GM23248 (cell line): Measurements from ENCODE around the gene COL12A1. TPM values are rescaled to one million over a fixed set of nuclear protein-coding genes. Genes with fewer than 3 reads are reported as not detected.
A peak's percentile ranks its signal among the peaks of the same experiment; 100 is the strongest.

Experiments used
- DNase-seq: peaks from one replicate; pipeline ENCODE4 v3.0.0-alpha.2; 2015
- H2AFZ ChIP-seq: fragments of 200-600 bp; sonication (generic); 2 replicates; pipeline ENCODE4 v1.6.1; 2016; ENCODE audit warnings: antibody characterized with exemption
- H3F3A ChIP-seq: fragments of 200-600 bp; sonication (generic); 2 replicates; pipeline ENCODE4 v1.6.1; 2016; ENCODE audit warnings: mild to moderate bottlenecking, antibody characterized with exemption, mixed run types; ENCODE audit not compliant: insufficient read depth
- H3K27ac ChIP-seq: fragments of 200-600 bp; sonication (generic); 2 replicates; pipeline ENCODE4 v1.5.1; 2016; ENCODE audit warnings: mild to moderate bottlenecking
- H3K27me3 ChIP-seq: fragments of 200-600 bp; sonication (generic); replicated peaks from 2 replicates; pipeline ENCODE4 v1.6.1; 2016; ENCODE audit warnings: mild to moderate bottlenecking; ENCODE audit not compliant: insufficient read depth
- H3K36me3 ChIP-seq: fragments of 200-600 bp; sonication (generic); 2 replicates; pipeline ENCODE4 v1.6.1; 2016; ENCODE audit warnings: low read depth, mild to moderate bottlenecking
- H3K4me1 ChIP-seq: fragments of 200-600 bp; sonication (generic); 2 replicates; pipeline ENCODE4 v1.6.1; 2016; ENCODE audit warnings: mild to moderate bottlenecking; ENCODE audit not compliant: insufficient read depth
- H3K4me2 ChIP-seq: fragments of 200-600 bp; sonication (generic); one replicate; pipeline ENCODE4 v1.6.1; 2016; ENCODE audit warnings: mild to moderate bottlenecking; ENCODE audit not compliant: unreplicated experiment
- H3K4me3 ChIP-seq: fragments of 200-600 bp; sonication (generic); 2 replicates; pipeline ENCODE4 v1.5.1; 2016; ENCODE audit warnings: mild to moderate bottlenecking
- H3K79me2 ChIP-seq: fragments of 200-600 bp; sonication (generic); 2 replicates; pipeline ENCODE4 v1.6.1; 2016; ENCODE audit warnings: mild to moderate bottlenecking; ENCODE audit not compliant: insufficient read depth
- H3K9ac ChIP-seq: fragments of 200-600 bp; sonication (generic); 2 replicates; pipeline ENCODE4 v1.6.1; 2016; ENCODE audit warnings: mild to moderate bottlenecking
- H3K9me2 ChIP-seq: fragments of 200-600 bp; sonication (generic); 2 replicates; pipeline ENCODE4 v1.6.1; 2016; ENCODE audit warnings: mixed run types, mild to moderate bottlenecking, moderate library complexity; ENCODE audit not compliant: insufficient read depth
- H3K9me3 ChIP-seq: fragments of 200-600 bp; sonication (generic); one replicate; pipeline ENCODE4 v1.6.1; 2017; ENCODE audit warnings: low read depth
- H4K20me1 ChIP-seq: fragments of 200-600 bp; sonication (generic); 2 replicates; pipeline ENCODE4 v1.6.0; 2016; ENCODE audit not compliant: insufficient read depth
- EZH2 ChIP-seq: fragments of 200-600 bp; sonication (generic); IDR thresholded peaks from 2 replicates; pipeline ENCODE4 v1.6.1; 2018; ENCODE audit warnings: antibody characterized with exemption, mild to moderate bottlenecking; ENCODE audit not compliant: insufficient read depth, poor library complexity, severe bottlenecking
- EZH2phosphoT487 ChIP-seq: fragments of 200-600 bp; sonication (generic); IDR thresholded peaks from 2 replicates; pipeline ENCODE4 v1.6.1; 2018; ENCODE audit warnings: antibody characterized with exemption, moderate library complexity, mild to moderate bottlenecking, low read depth; ENCODE audit not compliant: insufficient read depth
- WGBS, 2 experiments: methylation state at CpG; one replicate each; pipeline ENCODE4 v1.1.6; 2015 to 2017; ENCODE audit warnings: low lambda C conversion rate in 2 of 2, low coverage in 1 of 2; ENCODE audit errors: missing lambda C conversion rate in 2 of 2; 5-methylcytosine and 5-hydroxymethylcytosine counted together
- in situ Hi-C: fragments of 300-500 bp; cut with MboI; formaldehyde crosslinking; loops from 2 replicates; pipeline ENCODE4 v1.15.0; 2020
- polyA plus RNA-seq: library from polyadenylated mRNA; unstranded; fragments of >200 nt; fragmentation: Nextera tagmentation; extraction: Ambion mirVana; gene quantifications from 2 replicates; pipeline ENCODE4 v1.2.1, GENCODE V29; 2016
- total RNA-seq: library from RNA; depleted of rRNA; stranded (reverse); fragments of >200 nt; shearing (Covaris generic); gene quantifications from 2 replicates; pipeline ENCODE4 v1.2.3, GENCODE V29; 2014

Gene COL12A1
- total and polyA plus RNA-seq, 2 experiments from 2014 or later: 253 to 1,033 TPM

DNA sequence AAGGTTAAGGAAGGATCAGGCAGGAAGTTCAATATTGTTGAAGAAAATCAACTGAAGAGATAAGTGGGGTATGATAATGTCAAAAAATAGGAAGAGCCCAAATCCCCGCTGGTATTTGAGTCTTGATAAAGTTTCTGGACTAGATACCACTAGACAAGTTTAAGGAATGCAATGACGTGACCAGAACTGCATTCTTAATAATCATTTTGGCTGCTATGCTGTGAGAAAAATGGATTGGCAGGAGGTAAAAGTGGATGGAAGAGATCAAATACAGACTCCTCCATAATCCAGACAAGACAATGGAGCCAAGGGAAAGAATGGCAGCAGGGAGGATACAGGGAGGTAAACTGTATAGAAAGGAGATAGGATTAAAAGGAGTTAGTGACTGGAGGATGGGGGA is 128.2 kb downstream of the COL12A1 start:
- DNase-seq: no peak
- no peaks in the 10 kb centered on the region for H4K20me1 ChIP-seq
- H3K4me3 ChIP-seq: no peak overlapping the region
- in situ Hi-C loops: no loop called here
- H2AFZ ChIP-seq: no peak overlapping the region
- H3K9ac ChIP-seq: no peak overlapping the region
- H3K4me1 ChIP-seq: peaks cover 13% of the 10 kb centered on the region
- no peak overlapping the region for H3K4me2 ChIP-seq
- H3K79me2 ChIP-seq: no peaks in the 10 kb centered on the region
- no peak overlapping the region for H3K27ac ChIP-seq
- H3K9me3 ChIP-seq: no peaks in the 10 kb centered on the region
- TF ChIP-seq EZH2phosphoT487 (no peak), EZH2 (no peak)
- 42 to 53% methylated on average over 2 of the region's 2 CpGs for WGBS, 2 experiments
- peaks cover 36% of the 10 kb centered on the region for H3K36me3 ChIP-seq
- H3K9me2 ChIP-seq: no peaks in the 10 kb centered on the region
- no peaks in the 10 kb centered on the region for H3K27me3 ChIP-seq
- peaks cover 87% of the 10 kb centered on the region for H3F3A ChIP-seq

- no peak overlapping the region for H3K9ac ChIP-seq
- no peaks in the 10 kb centered on the region for H3K27me3 ChIP-seq
- H3K79me2 ChIP-seq: no peaks in the 10 kb centered on the region
- no peaks in the 10 kb centered on the region for H3K9me3 ChIP-seq
- no peak for DNase-seq
- in situ Hi-C loops: no loop called here
- peaks cover 85% of the 10 kb centered on the region for H3F3A ChIP-seq
- H4K20me1 ChIP-seq: no peaks in the 10 kb centered on the region
- no peaks in the 10 kb centered on the region for H3K4me1 ChIP-seq
- H3K36me3 ChIP-seq: peaks cover 19% of the 10 kb centered on the region; the same call in 1 of the 2 replicates
- no peak overlapping the region for H2AFZ ChIP-seq
- 99% methylated on average over 5 of the region's 5 CpGs for WGBS, 2 experiments
- H3K27ac ChIP-seq: no peak overlapping the region
- no peak overlapping the region for H3K4me3 ChIP-seq
- no peak for TF ChIP-seq EZH2phosphoT487
- no peak for TF ChIP-seq EZH2
- H3K9me2 ChIP-seq: no peaks in the 10 kb centered on the region
- no peak overlapping the region for H3K4me2 ChIP-seq
Observed at GRCh38 chr6:75076009-75076408, 129.8 kb downstream of the COL12A1 start.

GRCh38 chr6:75070244-75070643 is 135.6 kb downstream of the COL12A1 start:
- no peak overlapping the region for H2AFZ ChIP-seq
- in situ Hi-C loops: no loop called here
- no peak overlapping the region for H3K4me3 ChIP-seq
- H4K20me1 ChIP-seq: no peaks in the 10 kb centered on the region
- H3K4me2 ChIP-seq: no peak overlapping the region
- 62 to 67% methylated on average over 1 of the region's 1 CpG for WGBS, 2 experiments
- no peak for DNase-seq
- no peak overlapping the region for H3K27ac ChIP-seq
- H3K9me3 ChIP-seq: no peaks in the 10 kb centered on the region
- H3F3A ChIP-seq: peaks cover 93% of the 10 kb centered on the region
- TF ChIP-seq EZH2phosphoT487 (no peak), EZH2 (no peak)
- no peaks in the 10 kb centered on the region for H3K36me3 ChIP-seq
- H3K9ac ChIP-seq: no peak overlapping the region
- H3K27me3 ChIP-seq: no peaks in the 10 kb centered on the region
- H3K79me2 ChIP-seq: no peaks in the 10 kb centered on the region
- H3K4me1 ChIP-seq: no peaks in the 10 kb centered on the region; the same call in 1 of the 2 replicates
- H3K9me2 ChIP-seq: no peaks in the 10 kb centered on the region

DNA sequence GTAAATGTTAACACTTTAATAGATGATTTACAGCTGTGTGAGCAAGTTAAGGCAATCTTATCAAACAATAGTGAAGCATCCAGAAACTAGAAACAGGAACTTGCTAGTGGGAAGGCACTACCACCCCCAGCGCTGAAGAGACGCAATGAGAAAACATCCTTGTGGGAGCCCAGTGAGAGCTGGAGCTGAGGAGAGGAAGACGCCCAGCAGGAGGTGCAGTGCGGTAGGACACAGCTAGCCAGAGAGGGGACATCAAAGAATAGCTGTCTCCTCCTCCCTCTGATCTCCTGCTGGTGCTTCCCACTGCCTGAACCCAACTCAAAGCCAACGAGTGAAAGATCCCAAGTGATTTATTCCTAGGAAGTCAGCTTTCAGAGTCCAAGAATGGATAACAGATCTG is 140.3 kb downstream of the COL12A1 start:
- H3K27ac ChIP-seq: no peak overlapping the region
- no peaks in the 10 kb centered on the region; the same call in 1 of the 2 replicates for H3K4me1 ChIP-seq
- in situ Hi-C loops: no loop called here
- H4K20me1 ChIP-seq: no peaks in the 10 kb centered on the region
- DNase-seq: peak; percentile 43
- H3K79me2 ChIP-seq: no peaks in the 10 kb centered on the region
- no peaks in the 10 kb centered on the region for H3K9me2 ChIP-seq
- H3K27me3 ChIP-seq: no peaks in the 10 kb centered on the region
- H3K4me3 ChIP-seq: no peak overlapping the region
- no peak overlapping the region for H2AFZ ChIP-seq
- 34 to 38% methylated on average over 5 of the region's 5 CpGs for WGBS, 2 experiments
- H3F3A ChIP-seq: peaks cover 70% of the 10 kb centered on the region
- TF ChIP-seq EZH2: no peak
- no peak for TF ChIP-seq EZH2phosphoT487
- no peaks in the 10 kb centered on the region for H3K9me3 ChIP-seq
- no peak overlapping the region for H3K9ac ChIP-seq
- no peak overlapping the region for H3K4me2 ChIP-seq
- H3K36me3 ChIP-seq: no peaks in the 10 kb centered on the region

DNA sequence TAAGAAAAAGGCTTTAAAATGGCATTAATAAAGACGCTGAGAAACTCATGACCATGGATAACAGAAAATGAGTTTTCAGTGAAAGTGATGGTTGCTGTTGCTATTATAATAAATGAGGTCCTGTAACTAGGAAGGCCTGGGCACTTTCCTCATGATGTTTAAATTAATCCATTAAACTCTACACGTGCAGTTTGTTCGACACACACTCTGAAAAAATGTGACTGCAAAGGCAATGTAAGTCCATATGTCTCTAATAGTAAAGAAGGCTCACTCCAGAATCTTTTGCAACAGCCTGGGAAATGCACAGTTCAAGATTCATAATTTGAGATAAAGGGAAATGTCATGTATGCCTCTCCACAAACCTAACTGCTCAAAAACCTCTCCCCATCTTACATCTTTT is 153.4 kb downstream of the COL12A1 start:
- 62 to 66% methylated on average over 3 of the region's 3 CpGs for WGBS, 2 experiments
- no peak overlapping the region for H3K4me3 ChIP-seq
- no peak for DNase-seq

More for the DNA sequence above, 153.4 kb downstream of the COL12A1 start:
- Histone ChIP-seq H3K9me3 (no peaks in the 10 kb centered on the region), H3K9ac (no peak overlapping the region), H3K36me3 (no peaks in the 10 kb centered on the region), H3K4me2 (no peak overlapping the region), H3K27me3 (no peaks in the 10 kb centered on the region), H2AFZ (no peak overlapping the region), H3K9me2 (no peaks in the 10 kb centered on the region), H3K79me2 (no peaks in the 10 kb centered on the region), H4K20me1 (no peaks in the 10 kb centered on the region), H3K27ac (no peak overlapping the region), H3F3A (no peaks in the 10 kb centered on the region), H3K4me1 (no peaks in the 10 kb centered on the region)
- TF ChIP-seq EZH2phosphoT487: no peak
- no peak for TF ChIP-seq EZH2
- in situ Hi-C loops: no loop called here
